ENCODE results near the gene TNS3. TPM values are rescaled to one million over a fixed set of nuclear protein-coding genes. Genes with fewer than 3 reads are reported as not detected.

TNS3 gene
- total and polyA plus RNA-seq, 2 of the 13 experiments (the other 11 are each of a cell fraction or from before 2014, with no cell fraction given): 52.9 to 55.7 TPM

DNA sequence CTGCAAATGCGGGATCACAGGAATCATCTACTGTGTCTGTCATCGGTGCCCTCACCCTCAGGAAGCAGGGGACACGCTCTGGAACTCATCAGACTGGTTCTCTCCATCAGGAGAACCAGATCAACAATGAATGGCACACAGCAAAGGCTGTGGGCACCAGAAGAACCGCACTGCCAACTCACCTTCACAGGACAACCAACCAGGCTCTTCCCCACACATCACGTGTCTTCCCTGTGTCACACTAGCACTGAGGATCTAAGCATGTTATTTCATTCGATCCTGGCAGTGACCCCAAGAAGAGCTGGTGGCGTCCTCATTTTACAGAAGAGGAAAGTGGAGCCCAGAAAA is 106.1 kb downstream of the TNS3 start (continued):
- TF ChIP-seq, protein P1, sequence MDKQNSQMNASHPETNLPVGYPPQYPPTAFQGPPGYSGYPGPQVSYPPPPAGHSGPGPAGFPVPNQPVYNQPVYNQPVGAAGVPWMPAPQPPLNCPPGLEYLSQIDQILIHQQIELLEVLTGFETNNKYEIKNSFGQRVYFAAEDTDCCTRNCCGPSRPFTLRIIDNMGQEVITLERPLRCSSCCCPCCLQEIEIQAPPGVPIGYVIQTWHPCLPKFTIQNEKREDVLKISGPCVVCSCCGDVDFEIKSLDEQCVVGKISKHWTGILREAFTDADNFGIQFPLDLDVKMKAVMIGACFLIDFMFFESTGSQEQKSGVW (CRISPR knock-in tag; IDR thresholded peaks at IDR 0.05; ENCODE audit: borderline replicate concordance): 0 out of 2 replicates have a peak, but pooled peaks have one; percentile 53
- TF ChIP-seq SOX5 (CRISPR knock-in tag; IDR thresholded peaks at IDR 0.05; ENCODE audit: borderline replicate concordance) (no peak), ZNF282 (IDR thresholded peaks at IDR 0.05; ENCODE audit: partially characterized antibody) (no peak), FLYWCH1 (CRISPR knock-in tag; IDR thresholded peaks at IDR 0.05) (no peak)

- H3K79me2 ChIP-seq (ENCODE audit: insufficient read depth, low read length): peaks cover 71% of the 10 kb centered on the region
- H3K4me1 ChIP-seq (ENCODE audit: insufficient read depth, low read length): peaks cover 97% of the 10 kb centered on the region
- FAIRE-seq (peak; percentile 100), DNase-seq (ENCODE audit: low spot score) (peak; percentile 98), ATAC-seq (peak; percentile 85)
- H3K36me3 ChIP-seq (replicated peaks in 1 of 2; ENCODE audit: control insufficient read depth in 1 of 2, insufficient read depth in 2 of 2, low read length in 2 of 2): peaks cover 2 to 17% of the 10 kb centered on the region in 2 experiments; a peak in 2 of 5 replicates
- no peaks in the 10 kb centered on the region for H3K9me3 ChIP-seq (ENCODE audit: low read length)
- peak overlapping the region; percentile 61 for H3K4me2 ChIP-seq (ENCODE audit: low read depth, low read length)
- H3K9ac ChIP-seq (ENCODE audit: insufficient read depth, low read depth, low read length): peak overlapping the region; percentile 63
- WGBS (ENCODE audit: low lambda C conversion rate): 17% methylated on average over 15 of the region's 24 CpGs
- in situ Hi-C loops (cut with HindIII; ENCODE audit: extremely low pct_ligation_motif_present, low pct_unique_long_range_greater_than_20kb): loop anchor here (5.0 kb wide), 1 partner anchor 102 kb away; no protein-coding TSS in a partner anchor
- intact Hi-C loops (cut with micrococcal nuclease; ENCODE audit: unreplicated experiment): loop anchor here (1.0 to 10.0 kb wide), 4 partner anchors 23 to 310 kb away; no protein-coding TSS in a partner anchor
- H3K4me3 ChIP-seq (replicated peaks in 1 of 3; ENCODE audit: insufficient read depth in 1 of 3, low read depth in 2 of 3, low read length in 3 of 3): peak overlapping the region in 1 of 3 experiments; percentile 44; a peak in 2 of 6 replicates
- no peaks in the 10 kb centered on the region for H3K27me3 ChIP-seq (ENCODE audit: control insufficient read depth in 1 of 2, insufficient read depth in 2 of 2, low read length in 2 of 2)
- no peak overlapping the region for H2AFZ ChIP-seq (ENCODE audit: low read length)
- no TSS peak for BruUV-seq (replicated peaks)
- peaks cover 24% of the 10 kb centered on the region for H4K20me1 ChIP-seq (ENCODE audit: insufficient read depth, low read length)
- ChIA-PET POLR2A (interaction anchor here (0.7 to 3.9 kb wide), 29 partner anchors 9 to 665 kb away, joined by 3 to 46 read pairs (median 5); no protein-coding TSS in a partner anchor), CTCF (ENCODE audit: low intra/inter-chr PET ratio, low total read pairs) (no interaction called here)
- H3K27ac ChIP-seq (ENCODE audit: extremely low read length, insufficient read depth, low read length): peak overlapping the region; percentile 82
- TF ChIP-seq ZBTB7B (CRISPR knock-in tag; IDR thresholded peaks at IDR 0.05) (peak; percentile 87), FOSL1 (CRISPR knock-in tag; IDR thresholded peaks at IDR 0.05; ENCODE audit: borderline replicate concordance) (peak; percentile 99), ZNF501 (CRISPR knock-in tag; IDR thresholded peaks at IDR 0.05) (peak; percentile 89), ZNF598 (CRISPR knock-in tag; IDR thresholded peaks at IDR 0.05; ENCODE audit: borderline replicate concordance) (peak; percentile 97; the same call in 1 of the 2 replicates), ZNF788 (CRISPR knock-in tag; IDR thresholded peaks at IDR 0.05; ENCODE audit: borderline replicate concordance) (peak; percentile 96), SYNCRIP (IDR thresholded peaks at IDR 0.05; ENCODE audit: insufficient read depth, low read depth, low read length) (no peak), NR2F6 (IDR thresholded peaks at IDR 0.05) (peak; percentile 73), NR2F6 (CRISPR knock-in tag; IDR thresholded peaks at IDR 0.05) (peak; percentile 88), U2AF1 (optimal IDR thresholded peaks at IDR 0.05; ENCODE audit: low read depth, low read length) (peak; percentile 11)
- TF ChIP-seq, protein P2, sequence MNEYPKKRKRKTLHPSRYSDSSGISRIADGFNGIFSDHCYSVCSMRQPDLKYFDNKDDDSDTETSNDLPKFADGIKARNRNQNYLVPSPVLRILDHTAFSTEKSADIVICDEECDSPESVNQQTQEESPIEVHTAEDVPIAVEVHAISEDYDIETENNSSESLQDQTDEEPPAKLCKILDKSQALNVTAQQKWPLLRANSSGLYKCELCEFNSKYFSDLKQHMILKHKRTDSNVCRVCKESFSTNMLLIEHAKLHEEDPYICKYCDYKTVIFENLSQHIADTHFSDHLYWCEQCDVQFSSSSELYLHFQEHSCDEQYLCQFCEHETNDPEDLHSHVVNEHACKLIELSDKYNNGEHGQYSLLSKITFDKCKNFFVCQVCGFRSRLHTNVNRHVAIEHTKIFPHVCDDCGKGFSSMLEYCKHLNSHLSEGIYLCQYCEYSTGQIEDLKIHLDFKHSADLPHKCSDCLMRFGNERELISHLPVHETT (CRISPR knock-in tag; conservative IDR thresholded peaks at IDR 0.05): 0 out of 2 replicates have a peak, but pooled peaks have one; percentile 82
- TF ChIP-seq, protein P3, sequence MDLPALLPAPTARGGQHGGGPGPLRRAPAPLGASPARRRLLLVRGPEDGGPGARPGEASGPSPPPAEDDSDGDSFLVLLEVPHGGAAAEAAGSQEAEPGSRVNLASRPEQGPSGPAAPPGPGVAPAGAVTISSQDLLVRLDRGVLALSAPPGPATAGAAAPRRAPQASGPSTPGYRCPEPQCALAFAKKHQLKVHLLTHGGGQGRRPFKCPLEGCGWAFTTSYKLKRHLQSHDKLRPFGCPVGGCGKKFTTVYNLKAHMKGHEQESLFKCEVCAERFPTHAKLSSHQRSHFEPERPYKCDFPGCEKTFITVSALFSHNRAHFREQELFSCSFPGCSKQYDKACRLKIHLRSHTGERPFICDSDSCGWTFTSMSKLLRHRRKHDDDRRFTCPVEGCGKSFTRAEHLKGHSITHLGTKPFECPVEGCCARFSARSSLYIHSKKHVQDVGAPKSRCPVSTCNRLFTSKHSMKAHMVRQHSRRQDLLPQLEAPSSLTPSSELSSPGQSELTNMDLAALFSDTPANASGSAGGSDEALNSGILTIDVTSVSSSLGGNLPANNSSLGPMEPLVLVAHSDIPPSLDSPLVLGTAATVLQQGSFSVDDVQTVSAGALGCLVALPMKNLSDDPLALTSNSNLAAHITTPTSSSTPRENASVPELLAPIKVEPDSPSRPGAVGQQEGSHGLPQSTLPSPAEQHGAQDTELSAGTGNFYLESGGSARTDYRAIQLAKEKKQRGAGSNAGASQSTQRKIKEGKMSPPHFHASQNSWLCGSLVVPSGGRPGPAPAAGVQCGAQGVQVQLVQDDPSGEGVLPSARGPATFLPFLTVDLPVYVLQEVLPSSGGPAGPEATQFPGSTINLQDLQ (CRISPR knock-in tag; IDR thresholded peaks at IDR 0.05): peak; percentile 78; the same call in 1 of the 2 replicates
These were observed 106.7 kb downstream of the TNS3 start for GRCh38 chr7:47474937-47475879.

Measured in HepG2 (cell line).